Ureter (tissue), 1 donor: Measurements from ENCODE around the gene HIRA. TPM values are rescaled to one million over a fixed set of nuclear protein-coding genes. Genes with fewer than 3 reads are reported as not detected.
A peak's percentile ranks its signal among the peaks of the same experiment; 100 is the strongest.
"Not testable (repeated sequence)": the region's sequence is repeated elsewhere in the genome, so short reads cannot be mapped to it uniquely, and the experiment has no call there.

Source experiments
- DNase-seq: peaks from one replicate; pipeline ENCODE4 v3.0.0-alpha.2; 2020; ENCODE audit warnings: low spot score
- total RNA-seq: library from RNA; stranded (reverse); gene quantifications from one replicate; pipeline ENCODE4 v1.2.4, GENCODE V29; 2023
- donor health status: DM: yes; HTN: yes; CAD: no.

HIRA gene
- total RNA-seq, 1 donor from 2014 or later, result 22.6 TPM

GRCh38 chr22:19443544-19444211 is 12.1 kb upstream of the HIRA start:
- no peak for DNase-seq

- DNase-seq, result no peak
Observed at GRCh38 chr22:19442166-19442565, 10.6 kb upstream of the HIRA start.

- no peak for DNase-seq
Observed at GRCh38 chr22:19440411-19441195, 9.1 kb upstream of the HIRA start.

GRCh38 chr22:19438298-19438697 is 6.8 kb upstream of the HIRA start:
- no peak for DNase-seq

DNA sequence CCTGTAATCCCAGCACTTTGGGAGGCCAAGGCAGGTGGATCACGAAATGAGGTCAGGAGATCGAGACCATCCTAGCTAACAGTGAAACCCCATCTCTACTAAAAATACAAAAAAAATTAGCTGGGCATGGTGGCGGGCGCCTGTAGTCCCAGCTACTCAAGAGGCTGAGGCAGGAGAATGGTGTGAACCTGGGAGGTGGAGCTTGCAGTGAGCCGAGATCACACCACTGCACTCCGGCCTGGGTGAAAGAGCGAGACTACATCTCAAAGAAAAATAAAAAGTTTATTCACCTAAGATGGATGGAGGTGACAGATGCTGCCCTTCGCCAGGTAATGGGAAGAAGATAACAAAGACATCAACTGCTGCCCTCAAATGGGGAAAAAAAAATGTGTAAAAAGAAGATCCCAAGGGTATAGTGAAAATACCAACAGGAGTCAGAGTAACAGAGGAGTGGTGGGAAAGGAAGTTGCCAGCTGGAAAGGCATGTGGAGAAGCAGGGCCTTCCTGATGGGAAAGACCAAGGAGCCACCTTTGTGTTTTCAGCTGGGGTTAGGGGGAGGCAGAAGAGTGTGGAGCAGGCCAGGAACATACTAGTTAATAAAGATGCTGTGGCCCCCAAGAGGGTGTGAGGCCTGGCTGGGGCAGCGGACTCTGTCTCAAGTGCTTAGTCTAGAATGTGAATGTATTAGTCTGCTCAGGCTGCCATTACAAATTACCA is 5.1 kb upstream of the HIRA start:
- DNase-seq, result not testable (repeated sequence)

DNA sequence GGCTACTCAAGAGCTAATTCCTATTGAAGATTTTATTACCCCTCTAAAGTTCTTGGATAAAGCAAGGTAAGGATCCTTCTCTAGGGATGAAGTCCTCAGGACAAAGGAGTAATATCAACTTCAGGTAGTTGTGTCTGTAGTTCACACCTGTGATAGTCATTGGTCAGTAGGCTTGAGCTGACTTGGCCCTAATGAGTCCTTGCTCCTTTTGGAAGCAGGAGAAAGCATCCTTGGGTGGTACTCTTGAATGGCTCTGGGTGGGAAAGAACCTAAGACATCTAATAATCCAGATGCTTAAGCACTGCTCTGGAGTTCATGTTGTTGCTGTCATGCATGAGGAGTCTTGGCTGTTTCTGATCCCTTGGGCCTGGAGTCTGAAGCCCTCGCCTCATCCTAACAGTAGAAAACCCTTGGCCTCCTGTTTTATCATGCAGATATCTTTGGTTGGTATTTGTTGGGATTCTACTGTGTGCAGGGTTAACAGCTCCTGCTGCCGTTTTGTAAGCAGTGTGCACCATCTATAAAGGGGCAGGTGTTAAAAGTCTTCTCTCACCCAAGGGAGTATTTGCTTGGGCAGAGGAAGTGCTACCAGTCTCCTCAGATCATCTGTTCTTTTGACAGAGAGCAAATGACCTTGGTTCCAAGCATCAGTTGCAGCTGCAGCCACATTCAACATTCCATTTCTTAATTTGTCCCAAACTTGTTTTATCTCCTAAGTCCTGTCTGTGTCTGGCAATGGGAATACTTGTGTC is 3.5 kb upstream of the HIRA start:
- no peak for DNase-seq

DNA sequence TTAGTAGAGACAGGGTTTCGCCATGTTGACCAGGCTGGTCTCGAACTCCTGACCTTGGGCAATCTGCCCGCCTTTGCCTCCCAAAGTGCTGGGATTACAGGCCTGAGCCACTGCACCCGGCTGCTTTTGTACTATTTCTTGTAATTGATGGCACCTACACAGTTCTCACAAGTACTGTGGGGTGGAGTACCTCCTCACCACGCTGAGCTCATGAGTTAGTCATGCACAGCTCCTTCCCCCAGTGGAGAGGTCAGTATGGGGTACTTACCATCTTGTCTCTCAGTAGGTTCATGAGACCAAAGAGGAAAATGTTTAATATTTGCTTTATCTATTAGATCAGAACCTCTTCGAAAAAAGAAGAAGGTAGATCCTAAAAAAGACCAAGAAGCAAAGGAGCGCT is 2.9 kb upstream of the HIRA start:
- no peak for DNase-seq

GRCh38 chr22:19432133-19432851 is 759 bp upstream of the HIRA start, which contains the start of gene MRPL40:
Gene MRPL40, plus strand, starts transcription at chr22:19432545. Its CDS starts 10 bp downstream, at chr22:19432555.
- DNase-seq, result peak; percentile 94

DNA sequence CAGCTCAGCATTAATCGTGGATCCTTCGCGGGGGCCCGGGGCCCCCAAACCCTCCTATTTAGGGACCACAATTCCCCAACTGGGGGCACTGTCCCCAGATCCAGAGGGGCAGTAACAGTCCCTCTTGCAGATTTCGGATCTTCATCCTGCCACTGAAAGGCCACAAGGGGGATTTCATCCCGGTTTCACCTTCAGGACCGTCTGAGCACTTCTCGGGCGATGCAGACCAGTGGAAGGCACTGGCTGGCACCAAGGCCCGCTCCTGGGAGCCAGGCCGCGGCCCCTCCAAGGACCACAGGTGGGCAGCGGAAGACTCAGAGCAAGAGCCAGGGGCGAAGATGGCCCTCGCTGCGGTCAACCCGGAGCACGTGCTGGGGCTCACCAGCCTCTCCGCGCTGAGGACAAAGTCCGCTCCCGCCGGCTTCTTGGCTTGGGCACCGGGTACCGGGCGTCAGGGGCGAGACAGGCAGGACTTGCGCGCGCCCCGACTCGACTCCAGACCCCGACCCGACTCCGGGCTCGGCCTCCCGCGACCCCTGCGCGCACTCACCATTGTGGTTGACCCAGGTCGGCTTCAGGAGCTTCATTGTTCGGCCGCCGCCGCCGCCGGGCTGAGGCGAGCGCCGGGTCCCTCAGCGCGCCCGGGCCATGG is 517 bp downstream of the HIRA start:
- peak; percentile 50 for DNase-seq

DNA sequence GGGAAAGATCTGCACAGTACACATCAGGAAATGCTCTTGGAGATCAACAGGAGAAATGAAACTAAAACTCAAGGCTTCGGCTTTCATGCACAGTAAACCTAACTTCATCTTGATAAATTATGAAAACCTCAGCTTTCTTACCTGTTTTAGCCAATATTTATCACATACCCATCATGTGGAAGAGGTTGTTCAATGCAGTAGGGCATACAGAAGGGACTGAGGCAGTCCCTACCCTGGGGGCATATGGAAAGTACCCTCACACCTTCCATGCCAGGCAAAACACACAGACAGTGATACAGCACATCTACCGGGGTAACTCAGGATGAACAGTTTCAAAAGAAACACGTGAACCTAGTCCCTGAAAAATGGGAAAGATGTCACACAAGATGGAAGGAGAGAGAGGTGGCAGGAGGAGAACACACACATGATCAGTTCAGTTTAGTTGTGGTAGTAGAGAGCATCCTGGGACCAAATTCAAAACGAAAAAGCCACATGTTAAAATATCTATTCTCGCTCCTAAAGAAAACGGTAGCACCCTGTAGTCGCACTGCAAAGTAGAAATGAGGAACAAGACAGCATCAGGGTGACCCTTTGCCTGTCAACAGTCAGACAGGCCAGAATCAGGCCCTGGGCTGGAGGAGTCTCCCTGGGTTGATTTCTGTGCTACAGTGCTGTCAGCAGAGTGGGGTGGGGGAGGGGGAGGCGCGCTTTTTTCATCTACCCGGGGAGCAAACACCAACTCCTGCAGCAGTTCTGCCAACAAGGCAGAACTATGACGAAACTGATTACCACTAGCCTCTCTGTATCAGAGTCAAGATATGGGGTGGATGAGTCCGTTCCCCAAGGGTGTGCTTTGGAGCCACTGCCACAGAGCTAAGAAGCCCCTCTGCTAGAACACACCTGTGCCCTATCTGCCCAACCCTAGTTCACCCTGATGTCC is 1.3 kb downstream of the HIRA start:
- no peak for DNase-seq

DNA sequence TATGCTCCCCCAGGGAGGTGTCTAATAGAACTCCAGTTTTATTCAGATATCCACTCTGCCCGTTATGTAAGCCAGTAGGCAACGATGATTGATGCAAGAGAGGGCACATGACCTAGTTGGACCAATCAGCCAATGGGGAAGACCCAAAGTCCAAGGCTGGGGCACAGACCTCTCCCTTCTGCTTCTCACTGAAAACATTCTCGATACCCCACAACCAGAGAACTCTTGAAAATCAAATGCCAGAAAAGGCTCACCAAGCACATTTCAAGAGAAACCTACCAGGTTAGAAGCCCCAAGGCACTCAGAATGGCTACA is 7.4 kb downstream of the HIRA start:
- DNase-seq, result no peak

DNA sequence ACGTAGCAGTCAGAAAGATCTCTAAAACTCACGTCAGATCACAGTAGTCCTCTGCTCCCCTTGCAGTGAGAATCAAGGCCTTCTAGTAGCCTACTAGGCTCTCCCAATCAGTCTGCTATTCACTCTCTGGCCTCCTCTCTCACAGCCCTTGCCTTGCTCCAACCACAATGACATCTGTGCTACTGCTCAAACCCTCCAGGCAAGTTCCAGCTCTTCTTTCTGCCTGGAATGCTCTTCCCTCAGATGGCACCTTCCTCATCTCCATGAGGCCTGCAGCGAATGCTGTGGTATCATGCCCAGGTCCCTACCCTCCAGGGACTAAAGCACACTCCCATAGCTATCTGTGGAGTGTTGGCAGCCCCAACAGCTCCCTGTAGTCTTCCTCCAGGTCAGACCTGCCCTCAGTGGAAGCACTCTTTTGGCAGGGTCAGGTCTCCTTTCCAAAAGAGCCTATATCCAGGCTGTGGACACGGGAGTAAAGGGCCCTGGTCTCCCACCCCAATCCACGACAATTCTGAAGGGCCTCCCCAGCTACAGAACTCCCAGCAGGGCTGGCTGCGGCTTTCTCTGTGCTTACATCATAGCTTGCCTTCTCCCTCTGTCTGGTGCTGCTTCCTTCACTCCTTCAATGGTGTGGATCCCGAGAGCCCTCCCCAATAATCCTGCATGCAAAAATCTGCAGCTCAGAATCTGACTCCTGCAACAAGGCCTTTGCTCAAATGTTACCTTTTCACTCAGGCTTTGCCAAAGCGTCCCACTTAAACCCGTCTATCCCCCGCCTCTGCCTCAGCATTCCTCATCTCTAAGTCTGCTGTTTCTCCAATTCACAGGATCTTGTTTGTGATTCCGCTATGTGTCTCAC is 8.9 kb downstream of the HIRA start:
- DNase-seq, result no peak

- no peak for DNase-seq
Observed at GRCh38 chr22:19420321-19420720, 11.2 kb downstream of the HIRA start.

DNA sequence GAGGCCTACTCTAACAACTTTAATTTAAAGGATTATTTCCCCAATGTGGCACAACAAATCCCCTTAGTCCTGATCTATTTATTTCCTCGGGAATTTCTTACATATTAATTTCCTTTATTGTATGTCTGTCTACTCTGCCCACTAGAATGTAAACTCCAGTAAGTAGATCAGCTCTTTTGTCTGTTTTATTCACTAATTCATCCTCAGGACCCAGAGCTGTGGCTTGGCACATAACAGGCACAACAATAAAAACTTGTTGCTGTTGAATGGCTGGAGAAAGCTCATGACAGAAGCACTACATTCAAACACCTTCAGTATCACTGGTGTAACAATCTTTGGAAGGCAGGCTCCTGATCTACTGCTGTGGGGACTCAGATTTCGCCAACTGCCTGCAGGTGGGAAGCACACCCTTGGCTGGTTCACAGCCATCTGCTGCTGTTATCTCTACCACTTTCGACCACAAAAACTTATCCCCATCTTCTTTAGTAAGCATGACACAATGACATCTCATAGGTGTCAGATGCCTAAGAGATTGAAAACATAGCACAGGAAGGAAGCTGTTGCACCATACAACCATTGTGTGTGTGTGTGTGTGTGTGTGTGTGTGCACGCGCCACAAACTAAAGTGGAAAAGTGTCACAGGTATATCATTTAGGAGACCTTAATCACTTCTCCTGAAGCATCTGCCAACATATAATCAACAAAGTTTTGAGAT is 11.9 kb downstream of the HIRA start:
- DNase-seq, result no peak

DNA sequence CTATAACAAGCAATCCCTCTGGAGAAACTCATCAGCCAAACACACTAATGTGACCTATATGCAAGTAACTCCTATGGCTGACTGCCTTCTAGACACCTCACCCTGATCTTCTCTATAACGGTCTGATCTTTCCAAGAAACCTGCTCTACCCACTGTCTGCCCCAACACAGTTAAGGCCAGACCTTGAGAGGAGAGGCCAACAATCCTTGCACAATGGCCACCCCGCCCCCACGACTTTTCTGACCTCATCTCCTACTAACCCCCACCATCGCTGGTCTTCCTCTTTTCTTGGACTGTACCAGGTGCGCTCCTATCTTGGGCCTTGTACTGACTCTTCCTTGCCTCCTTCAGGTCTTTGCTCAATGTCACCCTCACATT is 12.5 kb downstream of the HIRA start:
- DNase-seq, result no peak

DNA sequence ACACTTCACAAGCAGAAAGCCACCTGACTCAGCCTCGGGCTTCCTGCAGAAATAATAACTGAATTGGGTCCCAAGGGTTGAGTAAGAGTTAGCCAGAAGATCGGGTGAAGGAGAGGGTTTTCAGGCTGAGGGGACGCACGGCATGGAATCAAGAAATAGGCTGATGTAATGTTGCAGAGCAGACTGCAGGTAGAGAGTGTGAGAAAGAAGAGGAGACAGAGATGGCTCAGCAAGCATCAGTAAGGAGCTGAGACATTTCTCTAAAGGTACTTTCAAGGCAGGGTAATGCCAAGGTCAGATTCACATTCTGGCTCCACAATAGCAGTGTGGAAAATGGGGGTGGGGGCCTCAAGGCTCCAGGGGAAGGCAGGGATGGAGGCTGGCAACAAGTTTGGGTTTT is 18.6 kb downstream of the HIRA start:
- no peak for DNase-seq

DNA sequence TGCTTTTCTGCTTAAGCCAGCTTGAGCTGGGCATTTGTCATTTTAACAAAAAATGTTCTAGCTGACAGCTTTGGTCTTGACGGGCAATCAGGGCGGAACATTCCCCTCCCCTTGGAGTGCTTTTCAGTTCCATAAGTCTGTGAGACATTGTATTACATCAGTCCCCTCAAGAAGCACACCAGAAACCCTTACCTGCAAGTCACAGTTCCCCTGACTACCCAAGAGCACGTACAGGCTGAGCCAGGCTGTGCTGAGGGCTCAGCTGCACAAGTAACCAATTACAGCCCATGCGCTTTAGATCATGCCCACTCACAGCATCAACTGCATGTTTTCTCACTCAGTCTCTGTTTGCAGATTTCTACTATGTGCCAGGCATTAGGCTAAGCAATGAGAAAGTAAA is 19.1 kb downstream of the HIRA start:
- DNase-seq, result no peak

- DNase-seq, result no peak
Observed at GRCh38 chr22:19411690-19412045, 19.9 kb downstream of the HIRA start.
